Activated naive CD8-positive, alpha-beta T cell treated with anti-CD3 and anti-CD28 coated beads, Interleukin-2, amount 50 U/mL, for 24 hours (primary cell): Measurements from ENCODE around the gene SLC28A1.
A peak's percentile ranks its signal among the peaks of the same experiment; 100 is the strongest.

ENCODE experiments used
- ATAC-seq: fragments of 150-1000 bp; cut with Tn5 transposase; one replicate; pipeline ENCODE4 v1.10.0; 2021
- DNase-seq: peaks from one replicate; pipeline ENCODE4 v3.0.0; 2021
- H3K27ac Mint-ChIP-seq: one replicate; pipeline ENCODE4 v1.8.0; 2021; ENCODE audit warnings: mild to moderate bottlenecking, mixed read lengths
- H3K27me3 Mint-ChIP-seq: one replicate; pipeline ENCODE4 v1.8.0; 2021; ENCODE audit warnings: mixed read lengths
- H3K36me3 Mint-ChIP-seq: one replicate; pipeline ENCODE4 v1.8.0; 2021; ENCODE audit warnings: low read depth, mixed read lengths
- H3K4me1 Mint-ChIP-seq: one replicate; pipeline ENCODE4 v1.8.0; 2021; ENCODE audit warnings: mixed read lengths
- H3K4me3 Mint-ChIP-seq: one replicate; pipeline ENCODE4 v1.8.0; 2021; ENCODE audit warnings: mild to moderate bottlenecking, moderate library complexity, mixed read lengths
- H3K9me3 Mint-ChIP-seq: one replicate; pipeline ENCODE4 v1.8.0; 2021; ENCODE audit warnings: mixed read lengths

SLC28A1 gene

GRCh38 chr15:84905016-84905916 lies 20.8 kb downstream of the SLC28A1 start:
- ATAC-seq = no peak
- no peak overlapping the region for H3K27ac Mint-ChIP-seq
- H3K27me3 Mint-ChIP-seq = no peaks in the 10 kb centered on the region
- no peaks in the 10 kb centered on the region for H3K9me3 Mint-ChIP-seq
- no peaks in the 10 kb centered on the region for H3K4me1 Mint-ChIP-seq
- no peak overlapping the region for H3K4me3 Mint-ChIP-seq
- no peaks in the 10 kb centered on the region for H3K36me3 Mint-ChIP-seq
- DNase-seq = no peak

GRCh38 chr15:84907731-84908130 lies 23.3 kb downstream of the SLC28A1 start:
- DNase-seq (no peak), ATAC-seq (no peak)
- no peaks in the 10 kb centered on the region for H3K9me3 Mint-ChIP-seq
- H3K36me3 Mint-ChIP-seq = no peaks in the 10 kb centered on the region
- H3K27me3 Mint-ChIP-seq = no peaks in the 10 kb centered on the region
- no peaks in the 10 kb centered on the region for H3K4me1 Mint-ChIP-seq
- H3K4me3 Mint-ChIP-seq = no peak overlapping the region
- H3K27ac Mint-ChIP-seq = no peak overlapping the region

- no peak for ATAC-seq
- H3K36me3 Mint-ChIP-seq = no peaks in the 10 kb centered on the region
Measured at GRCh38 chr15:84908564-84908963, 24.1 kb downstream of the SLC28A1 start.

GRCh38 chr15:84909029-84909428 lies 24.6 kb downstream of the SLC28A1 start:
- Mint-ChIP-seq H3K4me3 (no peak overlapping the region), H3K27me3 (no peaks in the 10 kb centered on the region), H3K36me3 (no peaks in the 10 kb centered on the region), H3K9me3 (no peaks in the 10 kb centered on the region), H3K27ac (no peak overlapping the region), H3K4me1 (no peaks in the 10 kb centered on the region)
- no peak for DNase-seq
- no peak for ATAC-seq

More at GRCh38 chr15:84908564-84908963, 24.1 kb downstream of the SLC28A1 start:
- DNase-seq = no peak
- no peaks in the 10 kb centered on the region for H3K4me1 Mint-ChIP-seq
- H3K4me3 Mint-ChIP-seq = no peak overlapping the region
- H3K27me3 Mint-ChIP-seq = no peaks in the 10 kb centered on the region
- H3K9me3 Mint-ChIP-seq = no peaks in the 10 kb centered on the region
- H3K27ac Mint-ChIP-seq = no peak overlapping the region

GRCh38 chr15:84909782-84910181 lies 25.3 kb downstream of the SLC28A1 start:
- Mint-ChIP-seq H3K27ac (no peak overlapping the region), H3K4me1 (peaks cover 2% of the 10 kb centered on the region), H3K4me3 (no peak overlapping the region), H3K36me3 (no peaks in the 10 kb centered on the region), H3K27me3 (no peaks in the 10 kb centered on the region), H3K9me3 (no peaks in the 10 kb centered on the region)
- DNase-seq = no peak
- no peak for ATAC-seq

GRCh38 chr15:84910928-84911623 lies 26.6 kb downstream of the SLC28A1 start:
- ATAC-seq = no peak
- Mint-ChIP-seq H3K27ac (no peak overlapping the region), H3K36me3 (no peaks in the 10 kb centered on the region), H3K4me1 (peaks cover 10% of the 10 kb centered on the region), H3K4me3 (no peak overlapping the region), H3K9me3 (no peaks in the 10 kb centered on the region), H3K27me3 (peaks cover 2% of the 10 kb centered on the region)
- no peak for DNase-seq

GRCh38 chr15:84911879-84912660 lies 27.6 kb downstream of the SLC28A1 start:
- no peaks in the 10 kb centered on the region for H3K9me3 Mint-ChIP-seq

GRCh38 chr15:84913360-84913723 lies 28.9 kb downstream of the SLC28A1 start:
- H3K27ac Mint-ChIP-seq = no peak overlapping the region
- no peak overlapping the region for H3K4me3 Mint-ChIP-seq
- H3K27me3 Mint-ChIP-seq = peaks cover 2% of the 10 kb centered on the region
- H3K4me1 Mint-ChIP-seq = peaks cover 10% of the 10 kb centered on the region
- H3K36me3 Mint-ChIP-seq = no peaks in the 10 kb centered on the region
- DNase-seq (no peak), ATAC-seq (no peak)
- H3K9me3 Mint-ChIP-seq = no peaks in the 10 kb centered on the region

More at GRCh38 chr15:84911879-84912660, 27.6 kb downstream of the SLC28A1 start:
- Mint-ChIP-seq H3K27me3 (peaks cover 2% of the 10 kb centered on the region), H3K36me3 (no peaks in the 10 kb centered on the region), H3K4me1 (peaks cover 10% of the 10 kb centered on the region), H3K4me3 (no peak overlapping the region), H3K27ac (no peak overlapping the region)
- DNase-seq (no peak), ATAC-seq (no peak)

GRCh38 chr15:84914351-84914750 lies 29.9 kb downstream of the SLC28A1 start:
- no peak overlapping the region for H3K27ac Mint-ChIP-seq
- H3K4me3 Mint-ChIP-seq = no peak overlapping the region

GRCh38 chr15:84914909-84915605 lies 30.6 kb downstream of the SLC28A1 start:
- peaks cover 2% of the 10 kb centered on the region for H3K27me3 Mint-ChIP-seq
- ATAC-seq (peak; percentile 98), DNase-seq (peak; percentile 70)
- peaks cover 10% of the 10 kb centered on the region for H3K4me1 Mint-ChIP-seq
- H3K4me3 Mint-ChIP-seq = peak overlapping the region; percentile 50
- H3K27ac Mint-ChIP-seq = peak overlapping the region; percentile 46
- no peaks in the 10 kb centered on the region for H3K36me3 Mint-ChIP-seq
- H3K9me3 Mint-ChIP-seq = no peaks in the 10 kb centered on the region

More at GRCh38 chr15:84914351-84914750, 29.9 kb downstream of the SLC28A1 start:
- DNase-seq = no peak
- Mint-ChIP-seq H3K9me3 (no peaks in the 10 kb centered on the region), H3K4me1 (peaks cover 10% of the 10 kb centered on the region), H3K27me3 (peaks cover 2% of the 10 kb centered on the region), H3K36me3 (no peaks in the 10 kb centered on the region)
- ATAC-seq = no peak

- H3K36me3 Mint-ChIP-seq = no peaks in the 10 kb centered on the region
- DNase-seq = no peak
- no peaks in the 10 kb centered on the region for H3K9me3 Mint-ChIP-seq
- ATAC-seq = no peak
- peaks cover 2% of the 10 kb centered on the region for H3K27me3 Mint-ChIP-seq
- H3K27ac Mint-ChIP-seq = no peak overlapping the region
- no peak overlapping the region for H3K4me3 Mint-ChIP-seq
- H3K4me1 Mint-ChIP-seq = peaks cover 10% of the 10 kb centered on the region
Measured at GRCh38 chr15:84915606-84915958, 31.1 kb downstream of the SLC28A1 start.

- Mint-ChIP-seq H3K27ac (no peak overlapping the region), H3K4me3 (no peak overlapping the region), H3K36me3 (no peaks in the 10 kb centered on the region), H3K27me3 (peaks cover 2% of the 10 kb centered on the region), H3K4me1 (peaks cover 10% of the 10 kb centered on the region), H3K9me3 (no peaks in the 10 kb centered on the region)
- ATAC-seq (no peak), DNase-seq (no peak)
Measured at GRCh38 chr15:84917452-84917851, 33.0 kb downstream of the SLC28A1 start.

GRCh38 chr15:84919106-84919667 lies 34.7 kb downstream of the SLC28A1 start:
- DNase-seq = no peak
- Mint-ChIP-seq H3K27me3 (peaks cover 2% of the 10 kb centered on the region), H3K36me3 (no peaks in the 10 kb centered on the region), H3K27ac (no peak overlapping the region), H3K9me3 (no peaks in the 10 kb centered on the region), H3K4me3 (no peak overlapping the region), H3K4me1 (peaks cover 10% of the 10 kb centered on the region)
- ATAC-seq = no peak

- Mint-ChIP-seq H3K9me3 (no peaks in the 10 kb centered on the region), H3K4me1 (no peaks in the 10 kb centered on the region), H3K27me3 (no peaks in the 10 kb centered on the region), H3K4me3 (no peak overlapping the region), H3K27ac (no peak overlapping the region), H3K36me3 (no peaks in the 10 kb centered on the region)
- ATAC-seq = no peak
- DNase-seq = no peak
Measured at GRCh38 chr15:84921121-84921520, 36.7 kb downstream of the SLC28A1 start.
